ENCODE measurements around the gene ITSN1. TPM values are rescaled to one million over a fixed set of nuclear protein-coding genes. Genes with fewer than 3 reads are reported as not detected.

Gene ITSN1
- total RNA-seq, 1 experiment from 2014 or later, result 30.6 TPM

- CTCF ChIA-PET, result interaction anchor here (0.7 kb wide), 1 partner anchor 27 kb away, joined by 3 read pairs; no protein-coding TSS in a partner anchor
Measured at GRCh38 chr21:33874161-33874560, 231.9 kb downstream of the ITSN1 start.

GRCh38 chr21:33875026-33875695 is 232.9 kb downstream of the ITSN1 start:
- no peak overlapping the region for H3K27ac Mint-ChIP-seq (ENCODE audit: unreplicated experiment)
- DNase-seq, result no peak
- intact Hi-C loops (cut with micrococcal nuclease; ENCODE audit: unreplicated experiment), result no loop called here
- H3K36me3 Mint-ChIP-seq (ENCODE audit: insufficient read depth, unreplicated experiment), result no peaks in the 10 kb centered on the region
- BruUV-seq (replicated peaks), result no TSS peak
- H3K4me3 Mint-ChIP-seq (ENCODE audit: low read depth, unreplicated experiment), result no peak overlapping the region
- H3K27me3 Mint-ChIP-seq (ENCODE audit: unreplicated experiment), result peaks cover 34% of the 10 kb centered on the region
- no peak for TF ChIP-seq CTCF (IDR thresholded peaks at IDR 0.05; ENCODE audit: unreplicated experiment)
- H3K9me3 Mint-ChIP-seq (ENCODE audit: low read depth, unreplicated experiment), result no peaks in the 10 kb centered on the region
- no peaks in the 10 kb centered on the region for H3K4me1 Mint-ChIP-seq (ENCODE audit: low read depth, unreplicated experiment)
- CTCF ChIA-PET, result interaction anchor here (0.7 kb wide), 1 partner anchor 28 kb away, joined by 3 read pairs; no protein-coding TSS in a partner anchor

More at GRCh38 chr21:33874161-33874560, 231.9 kb downstream of the ITSN1 start:
- no TSS peak for BruUV-seq (replicated peaks)
- no peak overlapping the region for H3K27ac Mint-ChIP-seq (ENCODE audit: unreplicated experiment)
- no peaks in the 10 kb centered on the region for H3K36me3 Mint-ChIP-seq (ENCODE audit: insufficient read depth, unreplicated experiment)
- DNase-seq, result no peak
- H3K27me3 Mint-ChIP-seq (ENCODE audit: unreplicated experiment), result peaks cover 34% of the 10 kb centered on the region
- H3K4me1 Mint-ChIP-seq (ENCODE audit: low read depth, unreplicated experiment), result no peaks in the 10 kb centered on the region
- no peak overlapping the region for H3K4me3 Mint-ChIP-seq (ENCODE audit: low read depth, unreplicated experiment)
- TF ChIP-seq CTCF (IDR thresholded peaks at IDR 0.05; ENCODE audit: unreplicated experiment), result no peak
- H3K9me3 Mint-ChIP-seq (ENCODE audit: low read depth, unreplicated experiment), result no peaks in the 10 kb centered on the region
- intact Hi-C loops (cut with micrococcal nuclease; ENCODE audit: unreplicated experiment), result no loop called here

GRCh38 chr21:33878824-33879223 is 236.5 kb downstream of the ITSN1 start:
- H3K4me3 Mint-ChIP-seq (ENCODE audit: low read depth, unreplicated experiment), result no peak overlapping the region
- no peaks in the 10 kb centered on the region for H3K9me3 Mint-ChIP-seq (ENCODE audit: low read depth, unreplicated experiment)
- BruUV-seq (replicated peaks), result no TSS peak

GRCh38 chr21:33880626-33881025 is 238.3 kb downstream of the ITSN1 start:
- H3K36me3 Mint-ChIP-seq (ENCODE audit: insufficient read depth, unreplicated experiment), result no peaks in the 10 kb centered on the region
- peaks cover 42% of the 10 kb centered on the region for H3K27me3 Mint-ChIP-seq (ENCODE audit: unreplicated experiment)
- H3K4me1 Mint-ChIP-seq (ENCODE audit: low read depth, unreplicated experiment), result no peaks in the 10 kb centered on the region
- no TSS peak for BruUV-seq (replicated peaks)
- no peak overlapping the region for H3K27ac Mint-ChIP-seq (ENCODE audit: unreplicated experiment)
- TF ChIP-seq CTCF (IDR thresholded peaks at IDR 0.05; ENCODE audit: unreplicated experiment), result no peak
- intact Hi-C loops (cut with micrococcal nuclease; ENCODE audit: unreplicated experiment), result no loop called here
- no peaks in the 10 kb centered on the region for H3K9me3 Mint-ChIP-seq (ENCODE audit: low read depth, unreplicated experiment)
- no peak for DNase-seq
- H3K4me3 Mint-ChIP-seq (ENCODE audit: low read depth, unreplicated experiment), result no peak overlapping the region
- CTCF ChIA-PET, result no interaction called here

More at GRCh38 chr21:33878824-33879223, 236.5 kb downstream of the ITSN1 start:
- Mint-ChIP-seq H3K36me3 (ENCODE audit: insufficient read depth, unreplicated experiment) (no peaks in the 10 kb centered on the region), H3K27me3 (ENCODE audit: unreplicated experiment) (peaks cover 34% of the 10 kb centered on the region), H3K4me1 (ENCODE audit: low read depth, unreplicated experiment) (no peaks in the 10 kb centered on the region), H3K27ac (ENCODE audit: unreplicated experiment) (no peak overlapping the region)
- TF ChIP-seq CTCF (IDR thresholded peaks at IDR 0.05; ENCODE audit: unreplicated experiment), result no peak
- no peak for DNase-seq
- intact Hi-C loops (cut with micrococcal nuclease; ENCODE audit: unreplicated experiment), result no loop called here
- CTCF ChIA-PET, result no interaction called here
